Activated CD4-positive, alpha-beta memory T cell treated with anti-CD3 and anti-CD28 coated beads, Interleukin-2, amount 10 ng/mL, durations not matched to agents 7 days and 5 days (primary cell): ENCODE data around the gene MAPK6. TPM values are rescaled to one million over a fixed set of nuclear protein-coding genes. Genes with fewer than 3 reads are reported as not detected.

Experiments used
- CTCF ChIA-PET: fragments of 350-600 bp; sonication (Branson Sonifier 250); formaldehyde crosslinking; loops from one replicate; lab custom pipeline; 2021; ENCODE audit warnings: antibody characterized with exemption, inconsistent platforms; lab: Charles Lee
- POLR2A ChIA-PET: fragments of 350-600 bp; sonication (Branson Sonifier 250); formaldehyde crosslinking; loops from one replicate; lab custom pipeline; 2021; ENCODE audit warnings: antibody characterized with exemption; lab: Charles Lee
- DNase-seq: peaks from one replicate; pipeline ENCODE4 v3.0.0-alpha.2; 2020
- H3K27ac Mint-ChIP-seq: one replicate; pipeline ENCODE4 v1.8.0; 2021; ENCODE audit warnings: mild to moderate bottlenecking, mixed read lengths
- H3K27me3 Mint-ChIP-seq: one replicate; pipeline ENCODE4 v1.8.0; 2021; ENCODE audit warnings: mixed read lengths
- H3K36me3 Mint-ChIP-seq: one replicate; pipeline ENCODE4 v1.8.0; 2021; ENCODE audit warnings: low read depth, mixed read lengths
- H3K4me1 Mint-ChIP-seq: one replicate; pipeline ENCODE4 v1.8.0; 2021; ENCODE audit warnings: mixed read lengths
- H3K4me3 Mint-ChIP-seq: one replicate; pipeline ENCODE4 v1.8.0; 2021; ENCODE audit warnings: mild to moderate bottlenecking, mixed read lengths
- H3K9me3 Mint-ChIP-seq: one replicate; pipeline ENCODE4 v1.8.0; 2021; ENCODE audit warnings: mixed read lengths
- total RNA-seq, 2 experiments: library from RNA; stranded (reverse); gene quantifications; one replicate each; pipeline ENCODE4 v1.2.3, GENCODE V29; 2021

The MAPK6 gene
- 10 to 100 TPM; 44.9 to 47.9 TPM for total RNA-seq

DNA sequence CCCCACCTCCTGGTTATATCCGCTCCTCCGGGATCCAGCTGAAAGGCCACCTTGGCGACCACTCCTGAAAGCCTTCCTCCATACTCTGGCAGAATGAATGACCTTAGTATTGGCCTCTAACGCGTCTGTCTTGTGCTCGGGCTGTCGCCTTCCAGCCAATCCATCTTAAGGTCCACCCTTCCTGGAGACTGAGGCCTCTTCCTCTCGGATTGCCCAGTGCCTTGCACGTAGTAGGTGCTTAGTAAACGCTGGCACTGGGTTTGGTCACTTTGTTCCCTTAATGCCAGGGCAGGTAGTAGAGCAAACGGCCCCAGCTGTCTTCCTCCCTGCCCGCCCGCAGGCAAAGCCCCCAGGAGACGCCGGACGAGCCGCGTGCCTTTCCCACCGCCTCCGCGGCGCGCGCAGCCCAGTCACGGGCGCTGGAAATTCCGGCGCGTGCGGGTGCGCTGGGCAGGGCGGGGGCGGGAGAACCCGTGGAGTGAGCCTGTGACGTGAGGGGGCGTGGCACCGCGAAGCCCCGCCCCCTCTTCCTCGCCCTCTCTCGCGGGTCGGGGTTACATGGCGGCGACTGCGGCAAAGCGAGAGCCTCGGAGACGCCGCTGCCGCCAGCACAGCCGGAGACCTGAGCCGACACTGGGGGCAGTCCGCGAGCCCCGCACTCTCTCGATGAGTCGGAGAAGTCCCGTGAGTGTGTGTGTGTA is at the start of gene MAPK6:
MAPK6 (plus strand) TSS at position 527 of the 701 bp plus-strand sequence. CDS start 27,242 bp downstream, outside the sequence.
- DNase-seq: peak; percentile 94
- ChIA-PET CTCF (no interaction called here), POLR2A (interaction anchor here (0.9 to 3.9 kb wide), 6 partner anchors 9 to 160 kb away, joined by 3 to 56 read pairs (median 4); partner anchors contain the start of gene LEO1)
- peaks cover 46% of the 10 kb centered on the region for H3K4me1 Mint-ChIP-seq
- peaks cover 13% of the 10 kb centered on the region for H3K36me3 Mint-ChIP-seq
- peaks cover 4% of the 10 kb centered on the region for H3K27me3 Mint-ChIP-seq
- peak within 1 kb of the TSS; percentile 100 for H3K27ac Mint-ChIP-seq
- peak within 1 kb of the TSS; percentile 97 for H3K4me3 Mint-ChIP-seq
- no peaks in the 10 kb centered on the region for H3K9me3 Mint-ChIP-seq

GRCh38 chr15:51969728-51970127 is 49.3 kb upstream of the MAPK6 start:
- peak overlapping the region; percentile 93 for H3K4me3 Mint-ChIP-seq
- POLR2A ChIA-PET: interaction anchor here (1.1 to 1.2 kb wide), 2 partner anchors 50 to 82 kb away, joined by 4 read pairs; no protein-coding TSS in a partner anchor

GRCh38 chr15:51970132-51970817 is 48.7 kb upstream of the MAPK6 start:
- POLR2A ChIA-PET: interaction anchor here (1.0 to 3.1 kb wide), 11 partner anchors 9 to 256 kb away, joined by 3 to 47 read pairs (median 8); no protein-coding TSS in a partner anchor
- Mint-ChIP-seq H3K9me3 (peaks cover 10% of the 10 kb centered on the region), H3K27me3 (no peaks in the 10 kb centered on the region), H3K27ac (peak overlapping the region; percentile 87), H3K4me3 (peak overlapping the region; percentile 93), H3K36me3 (peaks cover 32% of the 10 kb centered on the region), H3K4me1 (peaks cover 42% of the 10 kb centered on the region)
- CTCF ChIA-PET: interaction anchor here (0.8 to 3.4 kb wide), 6 partner anchors 10 to 168 kb away, joined by 3 to 21 read pairs (median 6); no protein-coding TSS in a partner anchor
- DNase-seq: no peak

More at GRCh38 chr15:51969728-51970127, 49.3 kb upstream of the MAPK6 start:
- peak overlapping the region; percentile 46 for H3K27ac Mint-ChIP-seq
- no peak for DNase-seq
- H3K27me3 Mint-ChIP-seq: no peaks in the 10 kb centered on the region
- peaks cover 42% of the 10 kb centered on the region for H3K4me1 Mint-ChIP-seq
- peaks cover 10% of the 10 kb centered on the region for H3K9me3 Mint-ChIP-seq
- CTCF ChIA-PET: no interaction called here
- H3K36me3 Mint-ChIP-seq: peaks cover 36% of the 10 kb centered on the region

DNA sequence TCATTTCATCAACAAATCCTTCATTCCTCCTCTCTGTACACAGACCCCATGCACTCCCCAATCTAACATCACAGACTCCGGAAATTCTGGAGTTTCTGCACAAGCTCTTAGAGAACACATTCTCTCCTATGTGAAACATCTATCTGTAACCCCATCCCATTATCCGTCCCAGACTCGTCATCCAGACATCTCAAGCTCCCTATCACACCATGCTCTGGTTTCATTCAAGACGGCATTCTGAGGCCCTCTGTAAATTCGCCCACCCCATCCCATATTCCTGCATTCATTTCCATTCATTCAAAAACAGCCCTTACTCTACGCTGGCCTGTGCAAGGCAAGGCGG is 48.0 kb upstream of the MAPK6 start:
- CTCF ChIA-PET: interaction anchor here (0.8 to 3.4 kb wide), 10 partner anchors 10 to 321 kb away, joined by 3 to 21 read pairs (median 5); no protein-coding TSS in a partner anchor
- peaks cover 25% of the 10 kb centered on the region for H3K36me3 Mint-ChIP-seq
- peaks cover 38% of the 10 kb centered on the region for H3K4me1 Mint-ChIP-seq
- H3K27ac Mint-ChIP-seq: peak overlapping the region; percentile 87
- H3K9me3 Mint-ChIP-seq: peaks cover 10% of the 10 kb centered on the region
- H3K4me3 Mint-ChIP-seq: peak overlapping the region; percentile 93
- no peaks in the 10 kb centered on the region for H3K27me3 Mint-ChIP-seq
- POLR2A ChIA-PET: interaction anchor here (0.6 to 3.1 kb wide), 22 partner anchors 8 to 587 kb away, joined by 3 to 47 read pairs (median 4); no protein-coding TSS in a partner anchor
- no peak for DNase-seq

DNA sequence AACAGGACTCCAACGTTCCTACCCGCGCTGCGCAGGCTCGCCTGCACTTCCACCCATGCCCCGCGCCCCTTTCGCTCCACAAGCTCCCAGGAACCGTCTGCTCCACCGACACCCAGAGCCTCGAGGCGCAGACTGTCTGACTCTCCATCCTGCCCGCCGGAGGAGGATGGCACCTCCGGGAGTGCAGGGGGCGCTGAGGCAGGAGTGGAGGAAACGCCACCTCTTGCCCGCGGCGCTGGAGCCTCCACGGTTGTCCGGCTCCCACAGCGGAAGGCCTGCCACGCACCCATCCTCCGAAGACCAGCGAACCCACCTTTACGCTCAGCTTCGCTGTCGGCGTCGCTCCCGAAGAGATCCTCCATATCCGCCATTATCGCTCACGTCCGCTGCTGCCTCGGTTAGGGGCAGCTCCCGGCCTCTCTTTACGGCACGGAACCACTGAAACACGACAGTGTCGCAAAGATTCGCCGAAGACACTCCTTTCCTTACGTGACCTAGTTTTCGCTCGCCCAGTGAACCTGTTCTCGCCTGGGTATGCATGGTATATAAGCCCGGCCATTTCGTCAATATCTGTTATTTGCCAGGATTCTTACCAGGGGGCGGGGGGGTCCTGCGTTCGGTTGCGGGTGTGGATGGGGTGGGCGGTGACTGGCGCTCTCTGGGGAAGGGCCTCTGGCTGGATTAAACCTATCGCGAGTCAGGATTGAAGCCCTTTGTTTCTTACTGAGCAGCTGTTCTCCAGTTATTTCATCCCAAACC is 47.5 kb upstream of the MAPK6 start, which contains the start of gene LEO1:
LEO1 (minus strand) TSS at position 404 of the 759 bp plus-strand sequence; CDS start at position 371, 33 bp downstream.
- Mint-ChIP-seq H3K4me3 (peak within 1 kb of the TSS; percentile 93), H3K36me3 (peaks cover 20% of the 10 kb centered on the region), H3K27ac (peak within 1 kb of the TSS; percentile 87), H3K9me3 (peaks cover 8% of the 10 kb centered on the region), H3K4me1 (peaks cover 33% of the 10 kb centered on the region), H3K27me3 (no peaks in the 10 kb centered on the region)
- DNase-seq: peak; percentile 92
- ChIA-PET CTCF (interaction anchor here (0.8 to 3.4 kb wide), 11 partner anchors 9 to 321 kb away, joined by 3 to 21 read pairs (median 5); no protein-coding TSS in a partner anchor), POLR2A (interaction anchor here (0.6 to 3.1 kb wide), 26 partner anchors 9 to 587 kb away, joined by 3 to 47 read pairs (median 4); no protein-coding TSS in a partner anchor)

DNA sequence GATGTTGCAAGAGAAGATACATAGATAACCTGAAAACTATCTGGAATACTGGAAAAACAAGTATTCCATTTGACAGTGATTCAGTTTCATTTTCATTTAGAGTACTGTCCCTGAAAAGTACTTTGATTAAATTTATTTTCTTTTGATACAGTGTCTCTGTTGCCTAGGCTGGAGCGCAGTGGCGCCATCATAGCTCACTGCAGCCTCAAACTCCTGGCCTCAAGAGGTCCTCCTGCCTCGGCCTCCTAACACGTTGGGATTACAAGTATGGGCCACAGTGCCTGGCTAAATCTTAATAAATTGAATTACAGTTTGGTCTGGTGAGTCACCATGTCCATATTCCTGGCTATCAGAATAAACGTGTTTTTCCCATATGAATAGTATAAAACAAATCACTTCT is 45.8 kb upstream of the MAPK6 start:
- CTCF ChIA-PET: interaction anchor here (0.8 to 3.4 kb wide), 5 partner anchors 7 to 255 kb away, joined by 3 to 21 read pairs (median 3); no protein-coding TSS in a partner anchor
- no peak for DNase-seq
- H3K27ac Mint-ChIP-seq: no peak overlapping the region
- peaks cover 9% of the 10 kb centered on the region for H3K36me3 Mint-ChIP-seq
- H3K4me3 Mint-ChIP-seq: no peak overlapping the region
- H3K4me1 Mint-ChIP-seq: peaks cover 28% of the 10 kb centered on the region
- no peaks in the 10 kb centered on the region for H3K27me3 Mint-ChIP-seq
- H3K9me3 Mint-ChIP-seq: no peaks in the 10 kb centered on the region
- POLR2A ChIA-PET: interaction anchor here (2.3 to 3.1 kb wide), 3 partner anchors 8 to 206 kb away, joined by 18 to 47 read pairs (median 24); no protein-coding TSS in a partner anchor

DNA sequence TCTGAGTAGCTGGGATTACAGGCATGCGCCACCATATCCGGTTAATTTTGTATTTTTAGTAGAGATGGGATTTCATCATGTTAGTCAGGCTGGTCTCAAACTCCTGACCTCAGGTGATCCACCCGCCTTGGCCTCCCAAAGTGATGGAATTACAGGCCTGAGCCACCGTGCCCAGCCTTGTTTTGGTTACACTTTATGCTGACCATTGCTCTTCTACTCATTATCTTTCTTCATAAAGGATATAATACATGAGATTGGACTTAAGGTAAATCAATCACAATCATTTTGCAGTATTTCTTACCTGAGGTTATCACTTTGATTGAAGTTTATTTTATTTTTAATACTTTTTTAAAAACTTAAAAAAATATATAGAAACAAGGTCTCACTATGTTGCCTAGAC is 45.2 kb upstream of the MAPK6 start:
- H3K36me3 Mint-ChIP-seq: peaks cover 9% of the 10 kb centered on the region
- CTCF ChIA-PET: interaction anchor here (0.8 to 1.3 kb wide), 2 partner anchors 165 to 255 kb away, joined by 3 read pairs; no protein-coding TSS in a partner anchor

DNA sequence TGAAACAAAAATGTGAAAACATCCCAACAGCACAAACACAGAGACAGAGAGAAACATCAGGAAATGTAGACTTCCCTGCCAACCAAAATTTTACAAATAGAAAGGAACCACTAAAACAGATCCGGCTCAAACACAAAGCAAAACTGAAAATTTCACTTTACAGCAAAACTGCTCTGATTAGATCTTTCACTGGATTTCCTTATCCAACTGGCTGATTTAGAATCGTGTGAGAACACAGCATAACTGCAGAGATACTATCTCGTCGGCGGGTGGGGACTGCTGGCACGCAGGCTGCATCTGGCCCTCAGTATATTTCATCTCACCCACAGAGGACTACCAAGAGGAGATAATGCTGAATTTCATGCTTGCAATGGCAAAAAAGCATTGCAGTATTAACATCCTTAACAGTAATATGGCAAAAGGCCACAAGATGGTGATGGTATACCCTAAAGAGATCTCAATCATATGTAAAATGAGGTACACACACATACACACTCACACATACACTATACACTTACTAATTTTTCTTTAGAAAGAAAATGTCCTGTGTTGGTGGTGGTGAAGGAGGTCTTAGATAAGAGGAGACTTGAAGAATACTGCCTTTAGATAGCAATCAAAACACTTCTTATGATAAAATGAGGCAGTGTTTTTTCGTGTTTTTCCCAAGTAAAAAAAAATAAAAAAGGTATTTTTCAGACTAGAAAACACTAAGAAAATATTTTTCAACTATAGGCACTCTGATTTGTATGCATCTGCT is 36.8 kb upstream of the MAPK6 start:
- Mint-ChIP-seq H3K9me3 (no peaks in the 10 kb centered on the region), H3K36me3 (no peaks in the 10 kb centered on the region), H3K4me1 (peaks cover 20% of the 10 kb centered on the region), H3K27ac (peak overlapping the region; percentile 88), H3K27me3 (no peaks in the 10 kb centered on the region), H3K4me3 (peak overlapping the region; percentile 78)
- peak; percentile 80 for DNase-seq
- POLR2A ChIA-PET: interaction anchor here (0.6 to 2.6 kb wide), 7 partner anchors 10 to 577 kb away, joined by 3 to 47 read pairs (median 3); partner anchors contain the start of gene LEO1
- CTCF ChIA-PET: interaction anchor here (0.8 to 3.2 kb wide), 7 partner anchors 10 to 226 kb away, joined by 3 to 21 read pairs (median 6); partner anchors contain the start of gene LEO1

More for the DNA sequence above, 45.2 kb upstream of the MAPK6 start:
- no peak for DNase-seq
- Mint-ChIP-seq H3K4me1 (peaks cover 28% of the 10 kb centered on the region), H3K4me3 (no peak overlapping the region), H3K27ac (no peak overlapping the region), H3K27me3 (no peaks in the 10 kb centered on the region), H3K9me3 (no peaks in the 10 kb centered on the region)
- POLR2A ChIA-PET: interaction anchor here (3.0 kb wide), 1 partner anchor 47 kb away, joined by 24 read pairs; no protein-coding TSS in a partner anchor

DNA sequence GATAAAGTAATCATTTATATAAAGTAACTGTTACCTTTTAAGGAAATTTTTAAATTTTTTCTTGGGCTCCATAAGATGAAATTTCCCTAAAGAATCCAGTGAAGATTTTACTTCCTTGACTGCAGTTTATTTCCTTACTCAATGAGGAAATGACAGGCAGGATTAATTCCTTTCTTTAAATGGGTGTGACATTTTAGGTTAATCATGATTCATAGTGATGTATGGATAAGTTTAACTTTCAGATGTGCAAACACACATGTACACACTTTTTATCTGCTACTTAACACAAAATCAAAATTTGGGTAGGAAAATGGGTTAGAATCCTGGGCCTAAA is 36.3 kb upstream of the MAPK6 start:
- Mint-ChIP-seq H3K36me3 (no peaks in the 10 kb centered on the region), H3K27ac (peak overlapping the region; percentile 60), H3K4me1 (peaks cover 20% of the 10 kb centered on the region), H3K27me3 (no peaks in the 10 kb centered on the region), H3K9me3 (no peaks in the 10 kb centered on the region), H3K4me3 (no peak overlapping the region)
- ChIA-PET POLR2A (no interaction called here), CTCF (interaction anchor here (1.0 kb wide), 1 partner anchor 63 kb away, joined by 3 read pairs; no protein-coding TSS in a partner anchor)
- DNase-seq: no peak

GRCh38 chr15:51991141-51991540 is 27.9 kb upstream of the MAPK6 start:
- no peak overlapping the region for H3K27ac Mint-ChIP-seq
- H3K4me1 Mint-ChIP-seq: no peaks in the 10 kb centered on the region
- H3K9me3 Mint-ChIP-seq: no peaks in the 10 kb centered on the region
- no peak for DNase-seq
- POLR2A ChIA-PET: no interaction called here
- CTCF ChIA-PET: no interaction called here
- no peaks in the 10 kb centered on the region for H3K27me3 Mint-ChIP-seq
- H3K4me3 Mint-ChIP-seq: no peak overlapping the region
- H3K36me3 Mint-ChIP-seq: no peaks in the 10 kb centered on the region

DNA sequence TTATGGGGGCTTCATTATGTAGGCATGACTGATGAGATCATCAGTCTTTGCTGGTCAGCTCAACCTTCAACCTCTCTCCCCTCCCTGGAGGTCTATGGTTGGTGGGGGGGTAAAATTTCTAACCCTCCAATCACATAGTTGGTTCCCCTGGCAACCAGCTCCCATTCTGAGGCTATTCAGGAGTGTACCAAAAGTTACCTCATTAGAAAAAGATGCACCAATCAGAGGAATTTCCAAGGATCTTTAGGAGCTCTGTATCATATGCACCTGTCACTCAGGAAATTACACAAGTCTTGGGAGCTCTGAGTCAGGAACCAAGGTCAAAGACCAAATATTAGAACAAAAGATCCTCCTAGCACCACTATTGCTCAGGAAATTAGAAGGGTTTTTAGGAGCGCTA is 26.1 kb upstream of the MAPK6 start:
- Mint-ChIP-seq H3K36me3 (no peaks in the 10 kb centered on the region), H3K27me3 (no peaks in the 10 kb centered on the region), H3K4me1 (no peaks in the 10 kb centered on the region), H3K9me3 (no peaks in the 10 kb centered on the region), H3K4me3 (no peak overlapping the region), H3K27ac (no peak overlapping the region)
- CTCF ChIA-PET: no interaction called here
- no peak for DNase-seq
- POLR2A ChIA-PET: interaction anchor here (1.2 kb wide), 1 partner anchor 14 kb away, joined by 3 read pairs; no protein-coding TSS in a partner anchor
